ENCODE results near the gene CSRNP3.

Gene CSRNP3, protein sequence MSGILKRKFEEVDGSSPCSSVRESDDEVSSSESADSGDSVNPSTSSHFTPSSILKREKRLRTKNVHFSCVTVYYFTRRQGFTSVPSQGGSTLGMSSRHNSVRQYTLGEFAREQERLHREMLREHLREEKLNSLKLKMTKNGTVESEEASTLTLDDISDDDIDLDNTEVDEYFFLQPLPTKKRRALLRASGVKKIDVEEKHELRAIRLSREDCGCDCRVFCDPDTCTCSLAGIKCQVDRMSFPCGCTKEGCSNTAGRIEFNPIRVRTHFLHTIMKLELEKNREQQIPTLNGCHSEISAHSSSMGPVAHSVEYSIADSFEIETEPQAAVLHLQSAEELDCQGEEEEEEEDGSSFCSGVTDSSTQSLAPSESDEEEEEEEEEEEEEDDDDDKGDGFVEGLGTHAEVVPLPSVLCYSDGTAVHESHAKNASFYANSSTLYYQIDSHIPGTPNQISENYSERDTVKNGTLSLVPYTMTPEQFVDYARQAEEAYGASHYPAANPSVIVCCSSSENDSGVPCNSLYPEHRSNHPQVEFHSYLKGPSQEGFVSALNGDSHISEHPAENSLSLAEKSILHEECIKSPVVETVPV
- total RNA-seq: 0 to 0.22 reads per million in 2 donors

- no peak for DNase-seq
Observed at GRCh38 chr2:165469417-165469816, at the start of gene CSRNP3. Gene CSRNP3 (plus strand): TSS chr2:165469698. CDS start chr2:165595066, 125,368 bp downstream.

- no peak for DNase-seq
Observed at GRCh38 chr2:165420231-165420630, 49.3 kb upstream of the CSRNP3 start.

GRCh38 chr2:165423081-165423480 lies 46.4 kb upstream of the CSRNP3 start:
- DNase-seq: no peak

GRCh38 chr2:165425556-165425955 lies 43.9 kb upstream of the CSRNP3 start:
- no peak for DNase-seq

DNA sequence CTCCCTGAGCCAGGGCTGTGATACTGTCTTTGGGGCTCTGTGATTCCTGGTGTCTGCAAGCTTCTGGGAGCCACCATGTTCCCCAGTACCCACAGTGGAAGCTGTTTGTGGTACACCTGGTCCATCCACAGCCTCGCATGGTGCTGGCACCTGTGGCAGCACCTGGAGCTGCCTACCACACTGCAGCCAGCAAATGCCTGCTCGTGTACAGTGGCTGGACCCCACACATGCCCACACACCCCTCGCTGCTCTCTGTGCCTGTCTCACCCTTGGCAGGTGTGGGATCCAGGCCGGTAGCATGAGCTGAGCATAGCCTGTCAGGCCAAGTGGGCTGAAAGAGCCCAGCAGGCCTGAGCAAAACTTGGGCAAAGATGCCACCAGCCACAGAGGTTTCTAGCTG lies 41.8 kb upstream of the CSRNP3 start:
- DNase-seq: no peak

GRCh38 chr2:165428926-165429325 lies 40.6 kb upstream of the CSRNP3 start:
- DNase-seq: no peak

DNA sequence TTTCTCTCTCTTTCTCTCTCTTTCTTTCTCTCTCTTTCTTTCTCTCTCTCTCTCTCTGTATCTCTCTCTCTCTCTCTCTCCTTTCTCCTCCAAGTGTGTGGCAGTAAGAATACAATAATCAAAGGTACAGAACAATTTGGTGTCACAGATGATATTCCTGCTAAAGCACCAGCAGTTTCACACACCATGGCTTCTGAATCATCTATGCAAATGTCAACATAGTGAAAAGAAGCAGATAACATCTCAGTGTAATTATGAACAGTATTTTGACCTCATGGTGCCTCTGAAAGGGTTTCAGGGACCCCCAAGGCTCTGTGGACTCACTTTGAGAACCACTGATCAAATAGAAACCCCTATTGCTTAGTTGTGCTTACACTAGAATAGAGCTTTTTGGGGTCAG lies 38.5 kb upstream of the CSRNP3 start:
- DNase-seq: no peak

DNA sequence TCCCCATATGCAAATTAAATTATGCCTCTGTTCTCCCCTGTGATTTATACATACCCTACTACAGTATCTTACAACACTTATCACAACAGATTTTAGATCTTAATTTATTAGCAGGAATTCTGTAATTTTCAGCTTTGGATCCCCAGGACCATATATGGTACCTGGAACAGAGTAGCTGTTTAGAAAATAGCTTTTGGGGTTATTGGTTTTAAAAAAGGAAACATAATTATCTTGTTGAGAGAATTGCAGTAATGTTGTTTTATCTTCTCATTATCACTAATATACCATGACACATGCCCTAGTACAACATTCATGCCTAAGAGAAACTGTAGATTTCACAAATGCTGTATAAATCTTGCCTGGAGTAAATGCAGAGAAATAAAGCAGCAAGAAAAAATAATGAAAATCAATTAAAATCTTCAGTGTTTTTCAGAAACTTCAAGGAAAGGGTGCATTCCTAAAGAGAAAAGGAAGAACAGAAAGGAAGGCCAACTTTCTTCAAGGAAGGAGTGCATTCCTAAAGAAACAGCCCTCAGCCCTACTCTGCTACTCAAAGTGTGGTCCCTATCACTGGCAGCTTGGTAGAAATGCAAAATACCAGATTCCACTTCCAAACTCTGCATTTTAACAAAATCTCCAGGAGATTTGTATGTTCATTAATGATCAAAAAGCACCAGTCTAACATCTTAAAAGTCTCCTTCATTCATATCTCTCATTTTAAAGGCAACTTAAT lies 37.1 kb upstream of the CSRNP3 start:
- DNase-seq: no peak

DNA sequence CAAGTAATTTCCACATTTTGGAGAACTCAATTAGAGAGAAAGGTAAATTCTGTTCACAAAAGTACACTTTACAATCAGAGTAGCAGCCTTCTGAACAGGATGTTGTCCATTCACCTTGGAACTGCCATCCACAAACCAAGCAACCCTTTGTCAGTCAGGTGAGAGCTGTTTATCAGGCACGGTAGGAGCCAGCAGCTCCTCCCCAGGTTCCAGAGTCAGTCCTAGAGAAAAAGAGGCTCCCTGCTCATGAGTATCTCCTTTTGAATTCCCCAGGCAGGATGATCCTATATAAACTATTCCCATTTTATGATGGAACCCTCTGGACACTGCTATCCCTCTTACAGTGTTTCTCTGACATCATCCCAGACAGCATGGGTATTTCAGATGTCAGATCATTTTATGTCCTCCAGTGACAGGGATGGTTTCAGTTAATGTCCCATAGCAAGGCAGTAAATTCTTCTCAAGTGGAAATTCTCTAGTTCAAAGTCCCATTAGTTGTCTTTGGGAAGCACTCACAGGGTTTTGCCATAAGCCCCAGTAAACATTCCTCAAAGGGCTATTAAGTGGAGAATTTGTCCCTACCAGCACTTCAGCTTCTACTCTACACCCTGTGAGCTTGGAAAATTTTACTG lies 34.5 kb upstream of the CSRNP3 start:
- no peak for DNase-seq

DNA sequence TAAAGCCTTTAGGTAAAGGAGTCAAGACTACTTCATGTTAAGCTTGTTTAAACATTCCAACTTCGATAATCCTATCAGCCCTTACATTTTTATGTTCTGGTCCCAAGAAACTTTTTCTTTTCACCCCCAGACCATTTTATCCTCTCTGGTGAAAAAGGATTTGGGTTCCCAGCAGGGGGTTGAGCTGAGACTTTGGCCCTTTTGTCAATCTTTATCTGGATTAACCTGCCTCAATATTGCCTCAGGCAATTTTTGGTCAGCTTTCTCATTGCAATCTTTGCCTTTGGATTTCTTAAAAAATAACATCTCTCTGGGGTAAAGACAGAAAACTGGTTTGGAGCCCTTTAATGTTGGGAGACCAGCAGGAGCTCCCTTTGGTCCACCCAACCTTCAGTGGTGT lies 33.9 kb upstream of the CSRNP3 start:
- no peak for DNase-seq

- no peak for DNase-seq
Observed at GRCh38 chr2:165436559-165436958, 32.9 kb upstream of the CSRNP3 start.

GRCh38 chr2:165440367-165440766 lies 29.1 kb upstream of the CSRNP3 start:
- DNase-seq: no peak

- DNase-seq: no peak
Observed at GRCh38 chr2:165443511-165443910, 26.0 kb upstream of the CSRNP3 start.

DNA sequence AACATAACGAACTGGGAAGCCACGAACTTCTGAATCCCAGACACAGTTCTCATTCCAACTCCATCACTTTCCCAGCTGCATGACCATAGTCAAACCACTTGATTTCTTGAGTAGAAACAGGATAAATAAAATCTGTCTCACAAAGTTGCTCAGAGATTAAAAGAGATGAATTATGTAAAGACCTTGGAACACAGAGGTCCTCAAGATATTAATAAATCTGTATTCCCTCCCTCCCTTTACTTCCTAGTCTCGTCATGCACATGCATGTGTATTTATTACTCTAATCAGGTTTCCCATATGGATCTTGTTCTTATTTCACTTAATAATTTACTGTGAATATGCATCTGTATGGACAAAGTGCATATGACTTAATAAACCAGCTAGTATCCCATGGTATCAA lies 21.1 kb upstream of the CSRNP3 start:
- DNase-seq: no peak

- DNase-seq: no peak
Observed at GRCh38 chr2:165450156-165450555, 19.3 kb upstream of the CSRNP3 start.

DNA sequence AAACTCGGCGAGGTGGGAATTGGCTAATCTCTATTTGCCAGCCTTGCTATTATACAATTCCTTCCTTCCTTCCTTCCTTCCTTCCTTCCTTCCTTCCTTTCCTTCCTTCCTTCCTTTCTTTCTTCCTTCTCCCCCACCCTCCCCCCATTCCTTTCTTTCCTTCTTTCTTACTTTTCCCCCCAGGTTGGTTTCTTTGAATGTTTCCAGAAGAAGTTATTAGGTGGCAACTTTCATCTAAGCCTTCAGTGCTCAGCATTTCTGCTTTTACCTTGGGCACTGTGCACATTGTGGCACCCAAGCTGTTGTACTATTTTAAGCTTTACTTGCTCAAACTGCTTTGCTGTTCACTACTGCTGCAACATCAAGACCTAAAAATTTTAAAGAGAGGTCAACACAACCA lies 17.2 kb upstream of the CSRNP3 start:
- DNase-seq: no peak

GRCh38 chr2:165453561-165454094 lies 15.9 kb upstream of the CSRNP3 start:
- no peak for DNase-seq

DNA sequence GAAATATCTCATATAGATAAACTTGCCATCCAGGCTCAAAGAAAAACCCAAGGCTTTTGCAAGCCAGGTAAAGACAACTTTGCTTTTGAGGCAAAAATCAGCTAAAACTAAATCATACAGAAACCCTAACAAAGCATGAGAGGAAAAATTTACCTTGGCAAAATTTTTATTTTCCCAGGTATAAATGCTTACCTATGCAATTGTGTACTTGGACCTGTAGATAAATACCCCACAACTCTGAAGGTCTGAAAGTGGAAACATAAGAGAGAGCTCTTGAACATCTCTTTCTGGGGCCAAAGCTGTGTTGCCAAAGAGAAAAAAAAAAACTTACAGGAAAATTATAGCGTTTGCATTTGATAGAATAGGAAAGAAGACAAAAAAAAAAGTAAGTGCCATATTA lies 14.6 kb upstream of the CSRNP3 start:
- DNase-seq: no peak

GRCh38 chr2:165456027-165456426 lies 13.5 kb upstream of the CSRNP3 start:
- DNase-seq: no peak

- DNase-seq: no peak
Observed at GRCh38 chr2:165462443-165462842, 7.1 kb upstream of the CSRNP3 start.

DNA sequence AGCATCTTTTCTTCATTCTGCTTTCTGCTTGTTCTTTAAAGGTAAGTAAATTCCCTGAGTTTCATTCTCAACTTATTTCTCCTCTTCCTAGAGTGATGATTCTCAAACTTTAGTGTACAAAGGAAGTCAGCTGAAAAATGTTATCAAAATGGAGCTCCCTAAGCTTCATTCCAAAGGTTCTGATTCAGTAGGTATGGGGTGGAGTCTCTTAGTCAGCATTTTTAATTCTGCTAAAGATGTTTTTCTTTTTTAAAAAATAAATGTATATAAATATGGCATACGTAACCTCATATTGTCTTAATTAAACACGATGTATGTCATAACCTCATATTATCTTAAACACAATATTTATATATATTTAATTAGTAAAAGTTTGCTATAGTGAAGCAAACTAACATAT lies 3.1 kb upstream of the CSRNP3 start:
- DNase-seq: no peak

- no peak for DNase-seq
Observed at GRCh38 chr2:165467921-165468320, 1.6 kb upstream of the CSRNP3 start.

- no peak for DNase-seq
Observed at GRCh38 chr2:165470361-165470760, 863 bp downstream of the CSRNP3 start.

Measured in activated gamma-delta T cell (primary cell).